Stimulated activated CD8-positive, alpha-beta memory T cell treated with anti-CD3 and anti-CD28 coated beads, Interleukin-15, amount 100 ng/mL, for 24 hours (primary cell): ENCODE measurements around the gene ASRGL1.

Source experiments
- DNase-seq: peaks from one replicate; pipeline ENCODE4 v3.0.0-alpha.2; 2020; ENCODE audit warnings: low read depth

Gene ASRGL1

GRCh38 chr11:62393061-62393611 lies 55.9 kb downstream of the ASRGL1 start:
- DNase-seq, result no peak

DNA sequence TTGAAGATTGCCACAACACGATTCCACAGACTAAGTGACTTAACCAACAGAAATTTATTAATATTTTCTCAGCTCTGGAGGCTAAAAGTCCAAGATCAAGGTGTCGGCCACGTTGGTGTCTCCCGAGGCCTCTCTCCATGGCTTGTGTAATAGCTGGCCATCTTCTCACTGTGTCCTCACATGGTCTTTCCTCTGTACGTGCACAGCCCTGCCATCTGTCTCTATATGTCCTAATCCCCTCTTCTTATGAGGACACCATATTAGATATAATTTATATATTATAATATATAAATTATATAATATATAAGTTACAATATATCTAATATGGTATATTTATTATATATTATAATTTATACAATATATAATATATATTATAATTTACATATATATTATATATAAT lies 56.5 kb downstream of the ASRGL1 start:
- DNase-seq, result no peak

- no peak for DNase-seq
Observed at GRCh38 chr11:62394825-62395538, 57.7 kb downstream of the ASRGL1 start.

- DNase-seq, result no peak
Observed at GRCh38 chr11:62395885-62396551, 58.8 kb downstream of the ASRGL1 start.

DNA sequence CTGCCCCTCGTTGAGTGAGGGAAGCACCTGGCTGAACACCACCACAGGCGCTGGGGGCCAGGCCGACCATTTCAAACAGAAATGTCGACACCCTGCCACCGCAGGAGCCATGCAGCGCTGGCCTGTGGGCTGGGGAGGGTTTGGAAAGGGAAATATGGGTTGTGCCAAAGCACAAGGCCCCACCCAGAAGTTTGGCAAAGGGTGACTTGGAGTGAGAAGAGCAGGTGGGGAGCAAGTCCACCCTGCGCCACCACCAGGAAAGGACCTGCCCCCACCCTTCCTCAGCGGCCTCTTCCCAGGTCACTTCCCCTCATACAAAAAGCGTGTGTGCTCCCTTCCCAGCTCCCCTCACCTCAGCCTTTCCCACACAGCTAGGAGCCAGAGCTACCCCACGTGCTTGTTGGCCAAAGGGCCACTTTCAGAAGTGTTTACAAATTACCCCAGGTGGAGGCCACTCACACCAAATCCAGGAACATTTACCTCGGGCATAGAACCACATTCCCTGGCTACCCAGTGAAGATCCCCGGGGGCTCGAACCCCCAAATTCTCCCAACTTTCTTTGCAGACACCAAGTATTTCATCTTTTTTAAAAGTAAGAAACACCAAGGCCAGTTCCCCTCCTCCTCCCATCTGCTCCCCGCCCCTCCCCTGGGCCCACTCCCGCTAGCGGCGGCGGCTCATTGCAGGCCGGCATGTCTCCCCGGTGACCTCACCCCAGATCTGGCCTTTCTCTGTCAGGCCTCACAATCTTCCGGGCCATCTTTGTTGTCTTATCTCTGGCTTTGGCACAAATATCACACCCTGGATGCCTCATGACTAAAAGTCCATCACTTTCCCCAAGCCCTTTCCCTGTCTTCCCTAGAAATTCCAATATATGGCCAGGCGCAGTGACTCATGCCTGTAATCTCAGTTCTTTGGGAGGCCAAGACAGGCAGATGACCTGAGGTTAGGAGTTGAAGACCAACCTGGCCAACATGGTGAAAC lies 61.1 kb downstream of the ASRGL1 start:
- no peak for DNase-seq

- DNase-seq, result no peak
Observed at GRCh38 chr11:62399172-62399877, 62.1 kb downstream of the ASRGL1 start.

DNA sequence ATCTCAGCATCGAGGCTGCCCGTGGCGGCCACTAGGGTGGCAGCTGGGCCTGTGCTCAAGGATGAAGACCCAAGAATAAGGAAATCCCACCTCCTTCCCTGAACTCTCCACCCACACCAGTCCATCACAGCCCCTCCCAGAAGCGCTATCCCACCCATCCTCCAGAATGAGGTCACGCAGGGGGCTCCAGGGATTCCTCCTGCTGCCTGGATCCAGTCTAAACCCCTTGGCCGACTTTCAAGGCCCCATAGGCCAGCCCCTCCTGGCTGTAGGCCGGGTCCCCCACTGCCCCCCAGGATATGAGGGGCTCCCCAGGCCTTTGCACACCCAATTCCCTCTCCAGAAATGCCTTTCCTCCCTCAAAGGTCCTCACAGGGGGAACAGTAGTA lies 62.6 kb downstream of the ASRGL1 start:
- DNase-seq, result no peak

DNA sequence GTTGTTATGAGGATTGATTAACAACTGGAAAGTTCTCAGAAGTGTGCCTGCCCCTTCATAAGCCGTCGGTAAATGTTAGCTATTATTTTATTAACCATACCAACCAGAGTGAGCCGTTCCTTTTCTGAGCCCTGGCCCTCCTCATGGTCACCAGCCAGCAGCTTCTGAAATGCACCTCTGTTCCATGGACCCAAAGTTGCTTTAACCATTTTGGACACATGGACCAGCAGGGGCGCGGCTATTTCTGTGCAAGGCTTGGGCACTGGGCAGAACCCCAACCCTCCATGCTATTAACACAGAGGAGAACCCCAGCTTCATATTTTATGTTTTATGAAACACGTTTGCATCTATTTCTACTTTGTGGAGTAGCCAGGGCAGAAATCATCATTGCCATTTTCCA lies 63.0 kb downstream of the ASRGL1 start:
- DNase-seq, result no peak

- DNase-seq, result no peak
Observed at GRCh38 chr11:62400760-62401159, 63.5 kb downstream of the ASRGL1 start.

- no peak for DNase-seq
Observed at GRCh38 chr11:62401356-62401755, 64.1 kb downstream of the ASRGL1 start.

DNA sequence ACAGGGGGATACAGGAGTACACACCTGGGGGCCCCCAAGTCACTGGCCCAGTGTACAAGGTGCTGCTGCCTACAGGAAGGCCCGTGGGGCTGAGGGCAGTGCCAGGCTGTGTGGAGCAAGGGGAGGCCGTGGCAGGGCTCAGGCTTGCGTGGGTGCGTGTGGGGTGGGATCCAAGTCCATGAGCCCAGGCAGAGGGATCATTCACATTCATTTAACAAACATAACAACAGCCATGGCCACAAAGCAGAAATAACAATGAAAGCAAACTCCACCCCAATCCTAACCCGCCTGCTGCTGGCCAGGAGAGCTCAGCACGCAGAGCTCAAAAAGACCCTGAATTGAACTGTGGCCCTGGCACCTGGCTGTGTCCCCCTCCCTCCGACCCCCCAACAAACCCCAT lies 64.6 kb downstream of the ASRGL1 start:
- no peak for DNase-seq

DNA sequence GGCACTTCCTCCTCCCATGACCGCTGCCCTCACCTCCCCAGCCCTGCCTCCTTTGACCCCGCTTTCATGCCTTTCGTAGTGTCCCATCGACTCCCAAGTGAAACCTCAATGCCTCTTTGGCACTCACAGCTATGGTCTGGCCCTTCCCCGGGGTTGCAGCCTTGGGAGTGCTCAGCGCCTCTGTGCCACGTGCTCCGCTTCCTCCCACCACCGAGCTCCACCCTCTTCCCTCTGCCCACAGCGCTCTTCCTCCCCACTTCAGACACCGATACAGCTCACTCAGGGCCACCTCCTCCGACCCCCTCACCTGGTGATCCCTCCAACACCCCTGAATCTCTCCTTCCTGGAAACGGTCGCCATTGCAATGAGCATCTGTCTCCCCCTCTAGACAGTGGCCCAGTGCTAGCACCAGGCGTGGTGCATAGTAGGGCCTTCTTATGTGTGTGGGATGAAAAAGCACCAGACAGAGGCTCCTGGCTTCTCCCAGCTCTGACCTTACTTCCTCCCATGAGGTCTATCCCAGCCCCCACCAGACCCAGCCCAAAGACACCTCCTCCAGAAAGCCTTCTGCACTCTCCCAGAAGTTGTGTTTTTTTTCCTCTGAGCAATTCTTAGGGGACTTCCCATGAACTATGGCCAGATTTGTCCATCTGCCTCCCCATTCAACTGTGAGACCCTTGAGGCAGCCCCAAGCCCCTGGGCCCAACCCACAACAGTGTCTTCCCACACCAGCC lies 65.1 kb downstream of the ASRGL1 start:
- DNase-seq, result no peak

- DNase-seq, result no peak
Observed at GRCh38 chr11:62402960-62403730, 65.9 kb downstream of the ASRGL1 start.

GRCh38 chr11:62404435-62404834 lies 67.2 kb downstream of the ASRGL1 start:
- DNase-seq, result no peak

DNA sequence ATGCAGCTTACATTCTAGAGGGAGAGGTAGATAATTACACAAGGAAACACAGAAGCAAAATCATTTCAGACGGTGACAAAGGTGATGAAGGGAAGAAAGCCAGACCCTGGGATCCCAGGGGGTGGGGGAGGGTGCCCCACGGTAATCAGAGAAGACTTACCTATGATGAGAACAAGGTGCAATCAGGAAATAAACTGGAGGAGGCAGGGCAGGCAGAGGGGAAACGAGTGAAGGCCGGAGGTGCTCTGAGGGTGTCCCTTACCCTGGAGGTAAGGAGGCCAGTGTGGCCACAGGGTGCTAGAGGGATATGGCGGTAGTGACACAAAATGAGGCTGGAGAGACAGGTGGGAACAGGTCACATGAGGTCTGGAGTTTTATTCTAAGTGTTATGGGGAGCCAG lies 67.7 kb downstream of the ASRGL1 start:
- DNase-seq, result no peak

DNA sequence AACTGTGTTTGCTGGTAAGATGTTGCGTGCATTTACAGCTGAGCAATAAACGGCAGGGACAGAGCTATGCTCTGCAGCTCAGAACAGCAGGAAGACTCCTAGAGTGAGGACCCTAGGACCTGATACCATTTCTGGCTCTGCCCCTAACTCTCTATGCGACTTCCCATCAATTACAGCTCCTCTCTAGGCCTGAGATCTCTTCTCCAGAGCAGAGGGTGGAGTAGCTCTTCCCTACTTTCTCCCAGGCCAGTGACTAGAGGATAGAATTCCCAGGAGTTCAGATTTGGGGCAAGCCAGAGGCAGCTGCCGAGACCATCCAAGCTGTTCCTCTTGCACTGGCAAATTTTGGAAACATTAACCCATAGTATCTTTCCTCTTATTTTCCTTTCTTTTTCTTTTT lies 68.8 kb downstream of the ASRGL1 start:
- DNase-seq, result no peak

DNA sequence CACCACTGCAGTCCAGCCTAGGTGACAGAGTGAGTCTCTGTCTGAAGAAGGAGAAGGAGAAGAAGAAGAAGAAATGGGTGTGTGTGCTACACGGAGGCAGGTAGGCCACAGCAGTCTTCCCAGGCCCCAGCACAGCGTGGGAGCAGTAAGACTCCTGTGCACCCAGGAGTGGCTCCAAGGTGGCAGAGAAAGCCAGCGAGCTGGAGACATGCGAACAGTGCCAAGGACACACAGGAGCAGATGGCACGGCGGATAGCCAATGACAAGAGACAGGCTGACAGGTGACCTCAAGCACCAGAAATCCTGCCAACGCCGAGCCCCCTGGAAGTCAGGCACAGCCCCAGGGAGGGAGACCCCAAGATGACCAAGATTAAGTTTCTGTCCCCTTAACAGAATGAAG lies 72.6 kb downstream of the ASRGL1 start:
- DNase-seq, result no peak

DNA sequence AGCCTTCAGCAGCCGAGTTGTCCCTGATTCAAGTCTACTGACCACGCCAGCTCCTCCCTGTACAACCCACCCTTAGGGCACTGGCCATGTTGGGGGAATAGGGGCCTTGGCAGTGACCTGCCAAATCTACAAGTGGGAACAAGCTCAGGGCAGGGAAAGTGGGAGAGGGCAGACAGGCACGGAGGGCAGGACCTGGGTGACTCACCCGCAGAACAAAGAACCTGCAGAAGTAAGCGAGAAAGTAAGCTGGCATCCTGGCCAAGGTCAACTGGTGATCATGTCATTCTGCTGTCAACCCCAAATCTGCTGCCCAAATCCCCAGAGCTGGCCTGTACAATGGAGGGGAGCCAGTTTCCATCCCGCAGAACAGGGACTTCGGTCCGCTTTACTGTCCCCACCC lies 73.7 kb downstream of the ASRGL1 start:
- no peak for DNase-seq

- no peak for DNase-seq
Observed at GRCh38 chr11:62411524-62411923, 74.3 kb downstream of the ASRGL1 start.

GRCh38 chr11:62413060-62413696 lies 75.9 kb downstream of the ASRGL1 start:
- DNase-seq, result no peak
